Hepatocyte (in vitro differentiated cells): ENCODE results near the gene NHERF1.

Experiments used
- EZH2phosphoT487 ChIP-seq: fragments of 200-600 bp; sonication (generic); IDR thresholded peaks from one replicate; pipeline ENCODE4 v1.6.1; 2018; ENCODE audit warnings: antibody characterized with exemption, mild to moderate bottlenecking, low read depth, moderate library complexity; ENCODE audit not compliant: unreplicated experiment, severe bottlenecking
- TF ChIP-seq, protein P1 (sequence below): fragments of 200-600 bp; sonication (generic); IDR thresholded peaks from 2 replicates; pipeline ENCODE4 v1.5.1; 2016; ENCODE audit warnings: antibody characterized with exemption, mild to moderate bottlenecking; ENCODE audit not compliant: poor library complexity

DNA sequence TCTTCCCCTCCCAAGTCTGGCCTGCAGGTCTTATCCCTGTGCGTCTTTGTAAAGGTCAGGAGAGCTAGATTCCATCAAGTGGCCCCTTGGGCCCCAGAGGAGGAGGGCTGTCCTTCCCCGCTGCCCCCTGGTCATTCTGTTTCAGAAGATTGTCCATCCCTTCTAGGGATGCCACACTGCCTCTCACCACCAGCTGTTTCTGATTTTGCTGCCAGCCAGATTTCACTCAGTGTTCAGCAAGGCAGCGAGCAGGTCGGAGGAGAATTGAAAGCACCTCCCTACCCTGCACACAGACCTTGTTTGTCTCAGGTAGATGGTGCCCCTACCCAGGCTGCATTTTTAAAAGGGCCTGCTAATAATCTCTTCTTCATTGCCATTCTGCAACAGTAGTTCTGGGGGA lies 49.4 kb downstream of the NHERF1 start:
- TF ChIP-seq, protein P1, sequence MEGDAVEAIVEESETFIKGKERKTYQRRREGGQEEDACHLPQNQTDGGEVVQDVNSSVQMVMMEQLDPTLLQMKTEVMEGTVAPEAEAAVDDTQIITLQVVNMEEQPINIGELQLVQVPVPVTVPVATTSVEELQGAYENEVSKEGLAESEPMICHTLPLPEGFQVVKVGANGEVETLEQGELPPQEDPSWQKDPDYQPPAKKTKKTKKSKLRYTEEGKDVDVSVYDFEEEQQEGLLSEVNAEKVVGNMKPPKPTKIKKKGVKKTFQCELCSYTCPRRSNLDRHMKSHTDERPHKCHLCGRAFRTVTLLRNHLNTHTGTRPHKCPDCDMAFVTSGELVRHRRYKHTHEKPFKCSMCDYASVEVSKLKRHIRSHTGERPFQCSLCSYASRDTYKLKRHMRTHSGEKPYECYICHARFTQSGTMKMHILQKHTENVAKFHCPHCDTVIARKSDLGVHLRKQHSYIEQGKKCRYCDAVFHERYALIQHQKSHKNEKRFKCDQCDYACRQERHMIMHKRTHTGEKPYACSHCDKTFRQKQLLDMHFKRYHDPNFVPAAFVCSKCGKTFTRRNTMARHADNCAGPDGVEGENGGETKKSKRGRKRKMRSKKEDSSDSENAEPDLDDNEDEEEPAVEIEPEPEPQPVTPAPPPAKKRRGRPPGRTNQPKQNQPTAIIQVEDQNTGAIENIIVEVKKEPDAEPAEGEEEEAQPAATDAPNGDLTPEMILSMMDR: no peak
- no peak for TF ChIP-seq EZH2phosphoT487
